ENCODE measurements around the gene FXYD2. TPM values are rescaled to one million over a fixed set of nuclear protein-coding genes. Genes with fewer than 3 reads are reported as not detected.

FXYD2 gene
- total RNA-seq, 1 experiment from 2014 or later, result not detected

DNA sequence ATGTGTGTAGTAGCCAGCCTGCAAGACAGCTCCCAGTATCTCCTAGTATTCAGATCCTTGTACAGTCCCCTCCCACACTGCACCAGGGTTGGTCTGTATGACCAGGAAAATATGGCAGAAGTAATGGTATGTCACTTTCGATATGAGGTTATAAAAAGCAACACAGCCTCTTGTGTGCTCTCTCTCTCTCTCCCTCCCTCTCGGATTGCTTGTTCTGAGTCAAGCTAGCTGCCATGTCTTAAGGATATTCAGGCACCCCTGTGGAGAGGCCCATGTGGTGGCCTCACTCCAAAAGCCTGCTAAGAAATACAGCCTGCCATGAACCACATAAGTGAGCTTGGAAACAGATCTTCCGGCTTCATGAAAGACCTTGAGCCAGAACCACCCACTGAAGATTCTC is 26.6 kb upstream of the FXYD2 start:
- Histone ChIP-seq H3K4me2 (ENCODE audit: low read length) (no peak overlapping the region), H4K20me1 (ENCODE audit: low read length) (no peaks in the 10 kb centered on the region), H3K9ac (ENCODE audit: low read length) (no peak overlapping the region), H3K27ac (ENCODE audit: low read length) (no peak overlapping the region), H3K36me3 (ENCODE audit: low read depth, low read length) (no peaks in the 10 kb centered on the region), H3K4me1 (ENCODE audit: insufficient read depth, low read length) (no peaks in the 10 kb centered on the region), H2AFZ (ENCODE audit: low read length) (no peak overlapping the region), H3K9me3 (ENCODE audit: low read length) (no peaks in the 10 kb centered on the region), H3K4me3 (ENCODE audit: low read length) (no peak overlapping the region), H3K79me2 (ENCODE audit: low read length) (no peaks in the 10 kb centered on the region), H3F3A (ENCODE audit: low read length, unreplicated experiment) (no peaks in the 10 kb centered on the region), H3K27me3 (ENCODE audit: low read length) (peaks cover 89% of the 10 kb centered on the region), H3K9me2 (replicated peaks; ENCODE audit: low read length) (no peaks in the 10 kb centered on the region)
- no TSS peak for BruUV-seq (replicated peaks)
- no peak for ATAC-seq
- ChIA-PET CTCF (no interaction called here), POLR2A (ENCODE audit: unreplicated experiment) (no interaction called here)
- intact Hi-C loops (cut with micrococcal nuclease), result no loop called here
- TF ChIP-seq EZH2phosphoT487 (IDR thresholded peaks at IDR 0.05; ENCODE audit: borderline replicate concordance, low read length), result no peak
- TF ChIP-seq CTCF (conservative IDR thresholded peaks at IDR 0.05; ENCODE audit: low read depth, low read length), result no peak
- no peak for TF ChIP-seq EZH2 (IDR thresholded peaks at IDR 0.05; ENCODE audit: low read length, unreplicated experiment)
- DNase-seq, result no peak

- DNase-seq, result no peak
- H3K9ac ChIP-seq (ENCODE audit: low read length), result no peak overlapping the region
- H3K4me3 ChIP-seq (ENCODE audit: low read length), result no peak overlapping the region
- ATAC-seq, result no peak
- ChIA-PET POLR2A (ENCODE audit: unreplicated experiment) (no interaction called here), CTCF (interaction anchor here (0.7 to 1.4 kb wide), 2 partner anchors 97 to 203 kb away, joined by 4 to 5 read pairs; no protein-coding TSS in a partner anchor)
- no peaks in the 10 kb centered on the region for H3F3A ChIP-seq (ENCODE audit: low read length, unreplicated experiment)
- H4K20me1 ChIP-seq (ENCODE audit: low read length), result no peaks in the 10 kb centered on the region
- no peak overlapping the region for H3K27ac ChIP-seq (ENCODE audit: low read length)
- no peak overlapping the region for H3K4me2 ChIP-seq (ENCODE audit: low read length)
- H2AFZ ChIP-seq (ENCODE audit: low read length), result no peak overlapping the region
- no TSS peak for BruUV-seq (replicated peaks)
- intact Hi-C loops (cut with micrococcal nuclease), result no loop called here
- H3K4me1 ChIP-seq (ENCODE audit: insufficient read depth, low read length), result no peaks in the 10 kb centered on the region
- H3K36me3 ChIP-seq (ENCODE audit: low read depth, low read length), result no peaks in the 10 kb centered on the region
- no peak for TF ChIP-seq CTCF (conservative IDR thresholded peaks at IDR 0.05; ENCODE audit: low read depth, low read length)
- TF ChIP-seq EZH2 (IDR thresholded peaks at IDR 0.05; ENCODE audit: low read length, unreplicated experiment), result no peak
- no peak for TF ChIP-seq EZH2phosphoT487 (IDR thresholded peaks at IDR 0.05; ENCODE audit: borderline replicate concordance, low read length)
- H3K79me2 ChIP-seq (ENCODE audit: low read length), result no peaks in the 10 kb centered on the region
- H3K27me3 ChIP-seq (ENCODE audit: low read length), result peaks cover 89% of the 10 kb centered on the region
- H3K9me3 ChIP-seq (ENCODE audit: low read length), result no peaks in the 10 kb centered on the region
- H3K9me2 ChIP-seq (replicated peaks; ENCODE audit: low read length), result no peaks in the 10 kb centered on the region
These were observed 25.4 kb upstream of the FXYD2 start for GRCh38 chr11:117849781-117850414.
